CD14-positive monocyte (primary cell): Measurements from ENCODE around the gene INMT. TPM values are rescaled to one million over a fixed set of nuclear protein-coding genes. Genes with fewer than 3 reads are reported as not detected.

Source experiments
- DNase-seq, 3 donors: peaks; one replicate each; pipeline ENCODE4 v3.0.0-alpha.2; 2011 to 2022
- H2AFZ ChIP-seq: 2 replicates; pipeline ENCODE4 v1.6.0; 2012; ENCODE audit warnings: mild to moderate bottlenecking, low read depth, low read length, inconsistent platforms; ENCODE audit not compliant: insufficient read depth, poor library complexity, severe bottlenecking
- H3K27ac ChIP-seq, 2 donors: 1 replicate in 1 of 2; 2 replicates in 1 of 2; pipeline ENCODE4 v1.5.1; 2012 to 2013; ENCODE audit warnings: low read length in 2 of 2, control low read depth in 1 of 2, inconsistent platforms in 1 of 2, low read depth in 1 of 2, mild to moderate bottlenecking in 1 of 2
- H3K27me3 ChIP-seq, 2 donors: one replicate each; pipeline versions ENCODE4 v1.6.0 to v1.6.1; 2011 to 2013; ENCODE audit warnings: low read length in 2 of 2; ENCODE audit not compliant: control insufficient read depth in 2 of 2, insufficient read depth in 2 of 2
- H3K36me3 ChIP-seq, 2 donors: replicated peaks in 1 of 2; 1 replicate in 1 of 2; 2 replicates in 1 of 2; pipeline versions ENCODE4 v1.5.1 to v1.6.1; 2012 to 2013; ENCODE audit warnings: low read length in 2 of 2, control low read depth in 1 of 2, inconsistent platforms in 1 of 2, mild to moderate bottlenecking in 1 of 2; ENCODE audit not compliant: insufficient read depth in 2 of 2, control insufficient read depth in 1 of 2
- H3K4me1 ChIP-seq, 2 donors: 1 replicate in 1 of 2; 2 replicates in 1 of 2; pipeline versions ENCODE4 v1.5.1 to v1.6.1; 2012 to 2013; ENCODE audit warnings: low read length in 2 of 2, control low read depth in 1 of 2, inconsistent platforms in 1 of 2, mild to moderate bottlenecking in 1 of 2, moderate library complexity in 1 of 2; ENCODE audit not compliant: insufficient read depth in 2 of 2, control insufficient read depth in 1 of 2
- H3K4me2 ChIP-seq: replicated peaks from 2 replicates; pipeline ENCODE3; 2012; ENCODE audit warnings: low read length, moderate library complexity, mild to moderate bottlenecking; ENCODE audit not compliant: poor library complexity, severe bottlenecking; ENCODE audit errors: extremely low read depth
- H3K4me3 ChIP-seq, 3 experiments: fragments of 200-600 bp in 1 of 3; sonication (generic) in 1 of 3; replicated peaks in 1 of 3; 1 replicate in 2 of 3; 2 replicates in 1 of 3; pipeline ENCODE4 v1.5.1; 2011 to 2013; ENCODE audit warnings: low read length in 3 of 3, mild to moderate bottlenecking in 3 of 3, control low read depth in 2 of 3, low read depth in 2 of 3, inconsistent platforms in 1 of 3, moderate library complexity in 1 of 3
- H3K79me2 ChIP-seq: 2 replicates; pipeline ENCODE4 v1.6.0; 2012; ENCODE audit warnings: mild to moderate bottlenecking, control low read depth, inconsistent platforms, low read length, moderate library complexity; ENCODE audit not compliant: insufficient read depth
- H3K9ac ChIP-seq: 2 replicates; pipeline ENCODE4 v1.6.0; 2017; ENCODE audit warnings: low read length, mild to moderate bottlenecking; ENCODE audit not compliant: insufficient read depth, poor library complexity, severe bottlenecking
- H3K9me3 ChIP-seq, 2 donors: replicated peaks in 1 of 2; 1 replicate in 1 of 2; 2 replicates in 1 of 2; pipeline versions ENCODE4 v1.5.1 to v1.6.1; 2012 to 2013; ENCODE audit warnings: low read length in 2 of 2, control low read depth in 1 of 2; ENCODE audit not compliant: control insufficient read depth in 1 of 2, insufficient read depth in 1 of 2
- H4K20me1 ChIP-seq: 2 replicates; pipeline ENCODE4 v1.6.0; 2012; ENCODE audit warnings: mild to moderate bottlenecking, low read length, control low read depth, moderate library complexity; ENCODE audit not compliant: insufficient read depth
- H3K27ac Mint-ChIP-seq, 7 donors: one replicate each; pipeline ENCODE4 v1.8.0; 2020; ENCODE audit warnings: mild to moderate bottlenecking in 7 of 7, mixed read lengths in 7 of 7, moderate library complexity in 6 of 7, inconsistent platforms in 2 of 7
- H3K27me3 Mint-ChIP-seq, 3 donors: one replicate each; pipeline ENCODE4 v1.8.0; 2021 to 2022; ENCODE audit warnings: low read depth in 3 of 3, mild to moderate bottlenecking in 3 of 3, mixed read lengths in 3 of 3, moderate library complexity in 3 of 3, inconsistent platforms in 1 of 3
- H3K36me3 Mint-ChIP-seq, 2 donors: one replicate each; pipeline ENCODE4 v1.8.0; 2020; ENCODE audit warnings: mixed read lengths in 2 of 2, inconsistent platforms in 1 of 2, mild to moderate bottlenecking in 1 of 2
- H3K4me1 Mint-ChIP-seq: one replicate; pipeline ENCODE4 v1.8.0; 2020; ENCODE audit warnings: mild to moderate bottlenecking, mixed read lengths
- H3K4me3 Mint-ChIP-seq, 2 donors: one replicate each; pipeline ENCODE4 v1.8.0; 2020; ENCODE audit warnings: mild to moderate bottlenecking in 2 of 2, mixed read lengths in 2 of 2, moderate library complexity in 1 of 2
- H3K9me3 Mint-ChIP-seq, 7 donors: one replicate each; pipeline ENCODE4 v1.8.0; 2020 to 2022; ENCODE audit warnings: mixed read lengths in 7 of 7, mild to moderate bottlenecking in 6 of 7, moderate library complexity in 6 of 7, inconsistent platforms in 2 of 7
- CTCF ChIP-seq: fragments of 200-600 bp; IDR thresholded peaks from one replicate; pipeline ENCODE4 v1.8.0; 2022; ENCODE audit warnings: antibody characterized with exemption, mild to moderate bottlenecking
- WGBS: methylation state at CpG from one replicate; pipeline ENCODE4 v1.1.5; 2013; ENCODE audit warnings: missing lambda C conversion rate; ENCODE audit not compliant: insufficient coverage; 5-methylcytosine and 5-hydroxymethylcytosine counted together
- intact Hi-C, 2 donors: fragments of 100-400 bp; cut with micrococcal nuclease; formaldehyde crosslinking; loops; one replicate each; pipeline versions ENCODE4 v1.15.0 to v1.15.1; 2023
- polyA plus RNA-seq, 3 donors: library from polyadenylated mRNA; depleted of rRNA in 1 of 3; unstranded in 2 of 3; stranded (reverse) in 1 of 3; fragments of 300-500 nt in 2 of 3; fragments of >200 nt in 1 of 3; fragmentation: Illumina TruSeq in 2 of 3; gene quantifications; 1 replicate in 2 of 3; 2 replicates in 1 of 3; pipeline ENCODE4 v1.2.3, GENCODE V29; 2012 to 2021

The INMT gene
- polyA plus RNA-seq, 3 donors = not detected

GRCh38 chr7:30787486-30787885, 35.6 kb downstream of the INMT start:
- WGBS = no CpG with 5 or more reads among the region's 1 CpG
- no peak overlapping the region for H3K9ac ChIP-seq
- H3K36me3 ChIP-seq = no peaks in the 10 kb centered on the region
- H3K27ac ChIP-seq = no peak overlapping the region
- intact Hi-C loops = no loop called here
- peak; percentile 2 to 12 (median 4) for DNase-seq
- H3K4me1 ChIP-seq = no peaks in the 10 kb centered on the region
- no peak overlapping the region for H3K4me2 ChIP-seq
- Mint-ChIP-seq H3K27ac (no peak overlapping the region), H3K36me3 (no peaks in the 10 kb centered on the region), H3K27me3 (peaks cover 0 to 2% (median 0%) of the 10 kb centered on the region in 3 donors), H3K9me3 (no peaks in the 10 kb centered on the region), H3K4me1 (peaks cover 5% of the 10 kb centered on the region), H3K4me3 (no peak overlapping the region)
- no peaks in the 10 kb centered on the region for H3K9me3 ChIP-seq
- no peak for TF ChIP-seq CTCF
- H3K27me3 ChIP-seq = no peaks in the 10 kb centered on the region
- H3K79me2 ChIP-seq = no peaks in the 10 kb centered on the region
- H4K20me1 ChIP-seq = no peaks in the 10 kb centered on the region
- H3K4me3 ChIP-seq = no peak overlapping the region
- H2AFZ ChIP-seq = no peak overlapping the region

GRCh38 chr7:30788640-30789333, 36.9 kb downstream of the INMT start:
- Mint-ChIP-seq H3K9me3 (no peaks in the 10 kb centered on the region), H3K36me3 (no peaks in the 10 kb centered on the region), H3K4me3 (no peak overlapping the region), H3K27me3 (peaks cover 0 to 2% (median 0%) of the 10 kb centered on the region in 3 donors), H3K4me1 (peaks cover 5% of the 10 kb centered on the region), H3K27ac (no peak overlapping the region)
- H3K79me2 ChIP-seq = no peaks in the 10 kb centered on the region
- WGBS = 97% methylated on average over 10 of the region's 11 CpGs
- no peak overlapping the region for H3K4me2 ChIP-seq
- H3K27ac ChIP-seq = no peak overlapping the region
- no peak for TF ChIP-seq CTCF
- no peaks in the 10 kb centered on the region for H3K9me3 ChIP-seq
- H3K36me3 ChIP-seq = no peaks in the 10 kb centered on the region
- DNase-seq = no peak
- no peak overlapping the region for H3K9ac ChIP-seq
- no peaks in the 10 kb centered on the region for H3K27me3 ChIP-seq
- H3K4me3 ChIP-seq = no peak overlapping the region
- no peaks in the 10 kb centered on the region for H3K4me1 ChIP-seq
- intact Hi-C loops = no loop called here
- H4K20me1 ChIP-seq = no peaks in the 10 kb centered on the region
- H2AFZ ChIP-seq = no peak overlapping the region
